AG04449 (cell line): ENCODE measurements around the gene EGFLAM.

ENCODE experiments used
- CTCF ChIA-PET: fragments of 350-600 bp; formaldehyde crosslinking; extraction: SDS; loops from one replicate; lab custom pipeline; 2021; ENCODE audit warnings: antibody characterized with exemption; lab: Yijun Ruan, JAX
- POLR2A ChIA-PET: fragments of 400-600, 350-600 bp; formaldehyde crosslinking; extraction: SDS; loops from one replicate; lab custom pipeline; 2020; ENCODE audit warnings: antibody characterized with exemption, inconsistent platforms; lab: Yijun Ruan, JAX
- DNase-seq: peaks from one replicate; pipeline ENCODE4 v3.0.0-alpha.2; 2010; ENCODE audit warnings: low read depth, low spot score
- H3K4me3 ChIP-seq: 2 replicates; pipeline ENCODE4 v1.5.1; 2011; ENCODE audit warnings: low read depth, mild to moderate bottlenecking, control low read depth, low read length
- TF ChIP-seq, protein P1 (sequence below): IDR thresholded peaks from one replicate; pipeline ENCODE4 v1.5.1; 2011; ENCODE audit warnings: mild to moderate bottlenecking, moderate library complexity, low read length, control low read depth, inconsistent platforms; ENCODE audit not compliant: insufficient read depth; ENCODE audit errors: missing control alignments

The EGFLAM gene

GRCh38 chr5:38403406-38403805 lies 145.0 kb downstream of the EGFLAM start:
- TF ChIP-seq, protein P1, sequence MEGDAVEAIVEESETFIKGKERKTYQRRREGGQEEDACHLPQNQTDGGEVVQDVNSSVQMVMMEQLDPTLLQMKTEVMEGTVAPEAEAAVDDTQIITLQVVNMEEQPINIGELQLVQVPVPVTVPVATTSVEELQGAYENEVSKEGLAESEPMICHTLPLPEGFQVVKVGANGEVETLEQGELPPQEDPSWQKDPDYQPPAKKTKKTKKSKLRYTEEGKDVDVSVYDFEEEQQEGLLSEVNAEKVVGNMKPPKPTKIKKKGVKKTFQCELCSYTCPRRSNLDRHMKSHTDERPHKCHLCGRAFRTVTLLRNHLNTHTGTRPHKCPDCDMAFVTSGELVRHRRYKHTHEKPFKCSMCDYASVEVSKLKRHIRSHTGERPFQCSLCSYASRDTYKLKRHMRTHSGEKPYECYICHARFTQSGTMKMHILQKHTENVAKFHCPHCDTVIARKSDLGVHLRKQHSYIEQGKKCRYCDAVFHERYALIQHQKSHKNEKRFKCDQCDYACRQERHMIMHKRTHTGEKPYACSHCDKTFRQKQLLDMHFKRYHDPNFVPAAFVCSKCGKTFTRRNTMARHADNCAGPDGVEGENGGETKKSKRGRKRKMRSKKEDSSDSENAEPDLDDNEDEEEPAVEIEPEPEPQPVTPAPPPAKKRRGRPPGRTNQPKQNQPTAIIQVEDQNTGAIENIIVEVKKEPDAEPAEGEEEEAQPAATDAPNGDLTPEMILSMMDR = no peak
- H3K4me3 ChIP-seq = no peak overlapping the region
- no peak for DNase-seq
- ChIA-PET POLR2A (no interaction called here), CTCF (interaction anchor here (0.8 to 3.8 kb wide), 4 partner anchors 20 to 406 kb away, joined by 3 to 22 read pairs (median 10); no protein-coding TSS in a partner anchor)

DNA sequence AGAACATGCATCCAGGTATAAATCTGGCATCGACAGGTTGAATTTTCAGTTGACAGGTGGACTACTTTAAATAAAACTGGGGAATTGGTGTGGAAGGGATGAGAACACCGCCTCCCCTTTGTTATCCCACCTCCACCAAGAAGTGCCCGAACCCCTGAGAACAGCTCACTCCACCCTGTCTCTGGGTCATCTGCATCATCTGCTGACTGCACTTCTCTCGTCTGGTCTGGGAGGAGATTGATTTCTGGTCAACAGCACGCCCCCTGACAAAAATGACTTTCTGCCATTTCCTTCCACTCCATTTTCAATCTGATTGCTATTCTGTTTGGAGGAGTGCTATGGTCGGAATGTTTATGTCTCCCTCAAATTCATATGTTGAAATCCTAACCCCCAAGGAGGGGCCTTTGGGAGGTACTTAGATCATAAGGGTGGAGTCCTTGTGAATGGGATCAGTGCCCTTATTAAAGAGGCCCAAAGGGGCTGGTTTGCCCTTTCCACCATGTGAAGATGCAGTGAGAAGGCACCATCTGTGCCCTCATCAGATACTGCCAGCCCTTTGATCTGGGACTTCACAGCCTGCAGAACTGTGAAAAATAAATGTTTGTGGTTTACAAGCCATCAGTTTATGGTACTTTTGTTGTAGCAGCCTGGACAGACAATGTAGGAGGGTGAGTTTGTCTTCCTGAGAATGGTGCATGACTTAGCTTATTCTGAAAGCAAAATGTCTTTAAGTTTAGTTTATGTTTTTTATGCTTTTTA lies 145.7 kb downstream of the EGFLAM start:
- ChIA-PET POLR2A (no interaction called here), CTCF (interaction anchor here (0.7 to 0.8 kb wide), 2 partner anchors 21 to 406 kb away, joined by 3 read pairs; no protein-coding TSS in a partner anchor)
- TF ChIP-seq, protein P1 = no peak
- no peak overlapping the region for H3K4me3 ChIP-seq
- DNase-seq = no peak

DNA sequence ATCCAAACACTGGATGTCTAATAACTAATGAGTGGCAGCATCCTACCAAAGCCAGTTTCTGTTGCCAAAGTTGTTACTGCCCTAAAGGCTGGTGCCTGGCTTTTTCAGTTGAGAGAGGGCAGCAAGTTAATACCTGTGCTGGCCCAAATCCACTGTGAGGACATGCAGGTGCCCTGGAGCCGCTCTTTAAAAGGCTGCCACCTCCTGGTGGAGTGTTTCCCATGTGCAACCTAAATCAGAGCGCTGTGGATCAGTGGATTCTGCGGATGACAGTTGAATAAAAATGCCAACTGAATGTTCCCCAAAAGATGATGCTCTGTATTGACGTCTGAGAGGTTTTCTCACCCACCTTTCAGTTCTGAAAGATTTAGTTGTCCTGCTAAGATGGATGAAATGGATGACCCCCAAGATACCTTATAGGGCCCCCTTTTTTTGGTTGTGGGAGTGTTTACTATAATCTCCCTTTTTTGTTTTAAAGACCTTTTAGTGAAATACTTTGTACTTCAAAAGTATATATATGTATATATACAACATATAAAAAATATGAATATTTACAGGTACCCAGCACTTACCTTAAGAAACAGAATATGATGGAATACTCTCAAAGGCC lies 146.4 kb downstream of the EGFLAM start:
- CTCF ChIA-PET = interaction anchor here (0.7 to 3.6 kb wide), 2 partner anchors 22 to 405 kb away, joined by 3 to 16 read pairs; no protein-coding TSS in a partner anchor
- no peak for DNase-seq
- TF ChIP-seq, protein P1 = no peak
- POLR2A ChIA-PET = no interaction called here
- no peak overlapping the region for H3K4me3 ChIP-seq

DNA sequence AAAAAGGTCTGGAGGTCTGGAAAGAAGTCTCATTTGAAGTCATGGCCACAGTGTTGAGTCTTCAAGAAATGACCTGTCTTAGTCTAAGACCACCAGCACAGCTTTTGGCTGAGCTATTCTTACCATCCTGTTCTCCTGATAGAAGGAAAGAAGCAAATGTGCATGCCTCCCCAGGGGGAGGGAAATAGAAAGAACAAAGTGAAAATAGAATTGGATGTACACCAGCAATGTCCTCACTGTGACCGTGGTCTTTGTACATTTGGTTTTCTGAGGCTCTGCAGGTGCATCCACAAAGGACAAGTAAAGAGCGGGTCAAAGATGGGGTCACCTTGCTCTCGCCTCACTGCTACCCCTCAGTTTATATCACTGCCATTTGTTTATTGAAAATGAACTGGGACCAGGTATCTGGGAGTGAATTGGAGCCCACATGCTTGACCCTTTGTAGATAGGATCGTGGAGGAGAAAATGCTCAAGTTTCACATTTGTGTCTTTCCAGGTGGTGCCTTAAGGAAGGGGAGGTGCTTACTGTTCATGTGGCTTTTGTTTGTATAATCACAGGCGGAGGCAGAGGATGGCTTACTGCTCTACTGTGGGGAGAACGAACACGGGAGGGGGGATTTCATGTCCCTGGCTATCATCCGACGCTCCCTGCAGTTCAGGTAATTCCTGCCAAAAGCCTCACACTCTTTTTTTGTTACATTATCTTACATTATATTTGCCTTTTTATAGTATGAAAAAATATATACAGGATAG lies 150.3 kb downstream of the EGFLAM start:
- no peak overlapping the region for H3K4me3 ChIP-seq
- ChIA-PET CTCF (interaction anchor here (0.9 to 3.7 kb wide), 5 partner anchors 11 to 401 kb away, joined by 4 to 25 read pairs (median 16); no protein-coding TSS in a partner anchor), POLR2A (no interaction called here)
- TF ChIP-seq, protein P1 = no peak
- no peak for DNase-seq

- CTCF ChIA-PET = interaction anchor here (1.6 to 3.7 kb wide), 2 partner anchors 10 to 31 kb away, joined by 4 to 18 read pairs; no protein-coding TSS in a partner anchor
- POLR2A ChIA-PET = no interaction called here
- TF ChIP-seq, protein P1 = no peak
- no peak for DNase-seq
- H3K4me3 ChIP-seq = no peak overlapping the region
Measured at GRCh38 chr5:38410304-38410990, 152.1 kb downstream of the EGFLAM start.
